ENCODE data around the gene ZNF488. TPM values are rescaled to one million over a fixed set of nuclear protein-coding genes. Genes with fewer than 3 reads are reported as not detected.

Gene ZNF488
- total and polyA plus RNA-seq, 2 donors (not counting 1 experiment from before 2014, with no cell fraction given) = not detected

- ChIA-PET CTCF (interaction anchor here (1.2 kb wide), 1 partner anchor 1098 kb away, joined by 5 read pairs; no protein-coding TSS in a partner anchor), POLR2A (no interaction called here)
- DNase-seq (no peak), ATAC-seq (ENCODE audit: low read depth) (no peak)
- Mint-ChIP-seq H3K27me3 (peaks cover 73% of the 10 kb centered on the region), H3K9me3 (ENCODE audit: insufficient read depth) (no peaks in the 10 kb centered on the region), H3K4me3 (no peak overlapping the region), H3K4me1 (peaks cover 12% of the 10 kb centered on the region), H3K27ac (no peak overlapping the region)
- Histone ChIP-seq H2AFZ (ENCODE audit: insufficient read depth, low read depth, low read length, poor library complexity, severe bottlenecking) (no peak overlapping the region), H3K27ac (ENCODE audit: low read length in 2 of 2) (no peak overlapping the region), H3K79me2 (ENCODE audit: control insufficient read depth, insufficient read depth, low read length) (no peaks in the 10 kb centered on the region), H3K36me3 (replicated peaks in 1 of 2; ENCODE audit: control extremely low read depth in 1 of 2, control insufficient read depth in 1 of 2, extremely low read depth in 1 of 2, insufficient read depth in 2 of 2, low read length in 1 of 2) (no peaks in the 10 kb centered on the region), H3K9ac (ENCODE audit: low read length) (no peak overlapping the region), H3K4me3 (ENCODE audit: control extremely low read depth in 1 of 5, extremely low read depth in 1 of 5, insufficient read depth in 1 of 5, low read depth in 2 of 5, low read length in 4 of 5) (no peak overlapping the region), H3K27me3 (replicated peaks in 1 of 4; ENCODE audit: control extremely low read depth in 1 of 4, control insufficient read depth in 3 of 4, insufficient read depth in 4 of 4, low read length in 3 of 4) (peaks cover 0 to 16% (median 7%) of the 10 kb centered on the region in 4 experiments), H4K20me1 (ENCODE audit: control insufficient read depth, insufficient read depth, low read length, poor library complexity, severe bottlenecking) (no peaks in the 10 kb centered on the region), H3K4me1 (ENCODE audit: control insufficient read depth in 2 of 2, insufficient read depth in 2 of 2, low read length in 2 of 2) (peaks cover 11% of the 10 kb centered on the region in 2 donors), H3K9me3 (ENCODE audit: control extremely low read depth in 1 of 3, control insufficient read depth in 2 of 3, insufficient read depth in 1 of 3, low read length in 2 of 3) (no peaks in the 10 kb centered on the region), H3K4me2 (replicated peaks; ENCODE audit: low read depth, low read length, poor library complexity, severe bottlenecking) (no peak overlapping the region)
- TF ChIP-seq EZH2 (IDR thresholded peaks at IDR 0.05; ENCODE audit: borderline replicate concordance, insufficient read depth, low read depth, low read length, poor library complexity, severe bottlenecking) = no peak
- TF ChIP-seq CTCF (IDR thresholded peaks at IDR 0.05) = no peak
- 100% methylated on average over 1 of the region's 1 CpG for WGBS (ENCODE audit: insufficient coverage)
- intact Hi-C loops (cut with micrococcal nuclease) = no loop called here
These were observed 3.0 kb downstream of the ZNF488 start for GRCh38 chr10:47381103-47381395.

GRCh38 chr10:47380341-47381102, 3.6 kb downstream of the ZNF488 start:
- H3K9ac ChIP-seq (ENCODE audit: low read length) = no peak overlapping the region
- H3K36me3 ChIP-seq (replicated peaks in 1 of 2; ENCODE audit: control extremely low read depth in 1 of 2, control insufficient read depth in 1 of 2, extremely low read depth in 1 of 2, insufficient read depth in 2 of 2, low read length in 1 of 2) = no peaks in the 10 kb centered on the region
- H3K4me2 ChIP-seq (replicated peaks; ENCODE audit: low read depth, low read length, poor library complexity, severe bottlenecking) = no peak overlapping the region
- ATAC-seq (ENCODE audit: low read depth) (no peak), DNase-seq (no peak)
- ChIA-PET CTCF (interaction anchor here (1.2 kb wide), 1 partner anchor 1097 kb away, joined by 5 read pairs; no protein-coding TSS in a partner anchor), POLR2A (no interaction called here)
- H3K4me3 ChIP-seq (ENCODE audit: control extremely low read depth in 1 of 5, extremely low read depth in 1 of 5, insufficient read depth in 1 of 5, low read depth in 2 of 5, low read length in 4 of 5) = no peak overlapping the region
- H3K27ac ChIP-seq (ENCODE audit: low read length in 2 of 2) = no peak overlapping the region
- Mint-ChIP-seq H3K4me1 (peaks cover 12% of the 10 kb centered on the region), H3K4me3 (no peak overlapping the region), H3K27ac (no peak overlapping the region), H3K9me3 (ENCODE audit: insufficient read depth) (no peaks in the 10 kb centered on the region), H3K27me3 (peaks cover 74% of the 10 kb centered on the region)
- H2AFZ ChIP-seq (ENCODE audit: insufficient read depth, low read depth, low read length, poor library complexity, severe bottlenecking) = no peak overlapping the region
- TF ChIP-seq EZH2 (IDR thresholded peaks at IDR 0.05; ENCODE audit: borderline replicate concordance, insufficient read depth, low read depth, low read length, poor library complexity, severe bottlenecking) = no peak
- no peaks in the 10 kb centered on the region for H3K9me3 ChIP-seq (ENCODE audit: control extremely low read depth in 1 of 3, control insufficient read depth in 2 of 3, insufficient read depth in 1 of 3, low read length in 2 of 3)
- peaks cover 0 to 18% (median 6%) of the 10 kb centered on the region in 4 experiments for H3K27me3 ChIP-seq (replicated peaks in 1 of 4; ENCODE audit: control extremely low read depth in 1 of 4, control insufficient read depth in 3 of 4, insufficient read depth in 4 of 4, low read length in 3 of 4)
- 82% methylated on average over 8 of the region's 8 CpGs for WGBS (ENCODE audit: insufficient coverage)
- no peaks in the 10 kb centered on the region for H4K20me1 ChIP-seq (ENCODE audit: control insufficient read depth, insufficient read depth, low read length, poor library complexity, severe bottlenecking)
- H3K79me2 ChIP-seq (ENCODE audit: control insufficient read depth, insufficient read depth, low read length) = no peaks in the 10 kb centered on the region
- peaks cover 11% of the 10 kb centered on the region in 2 donors for H3K4me1 ChIP-seq (ENCODE audit: control insufficient read depth in 2 of 2, insufficient read depth in 2 of 2, low read length in 2 of 2)
- intact Hi-C loops (cut with micrococcal nuclease) = no loop called here

Data from B cell (primary cell).